Activated CD8-positive, alpha-beta T cell treated with anti-CD3 and anti-CD28 coated beads for 36 hours (primary cell): ENCODE data around the gene DGKZ. TPM values are rescaled to one million over a fixed set of nuclear protein-coding genes. Genes with fewer than 3 reads are reported as not detected.

Experiments
- ATAC-seq: fragments of 200-7000 bp; cut with Tn5 transposase; one replicate; pipeline ENCODE4 v1.10.0; 2021; ENCODE audit warnings: mild to moderate bottlenecking, moderate library complexity
- CTCF ChIA-PET: fragments of 350-600 bp; sonication (Branson Sonifier 250); formaldehyde crosslinking; loops from one replicate; lab custom pipeline; 2021; ENCODE audit warnings: antibody characterized with exemption; lab: Charles Lee
- POLR2A ChIA-PET: fragments of 350-600 bp; sonication (Branson Sonifier 250); formaldehyde crosslinking; loops from one replicate; lab custom pipeline; 2021; ENCODE audit warnings: antibody characterized with exemption; lab: Charles Lee
- DNase-seq: peaks from one replicate; pipeline ENCODE4 v3.0.0-alpha.2; 2020
- H3K27ac Mint-ChIP-seq: one replicate; pipeline ENCODE4 v1.8.0; 2021; ENCODE audit warnings: mild to moderate bottlenecking, mixed read lengths
- H3K27me3 Mint-ChIP-seq: one replicate; pipeline ENCODE4 v1.8.0; 2021; ENCODE audit warnings: mixed read lengths
- H3K36me3 Mint-ChIP-seq: one replicate; pipeline ENCODE4 v1.8.0; 2021; ENCODE audit warnings: low read depth, mixed read lengths
- H3K4me1 Mint-ChIP-seq: one replicate; pipeline ENCODE4 v1.8.0; 2021; ENCODE audit warnings: low read depth, mixed read lengths
- H3K4me3 Mint-ChIP-seq: one replicate; pipeline ENCODE4 v1.8.0; 2021; ENCODE audit warnings: mild to moderate bottlenecking, moderate library complexity, mixed read lengths
- H3K9me3 Mint-ChIP-seq: one replicate; pipeline ENCODE4 v1.8.0; 2021; ENCODE audit warnings: mixed read lengths
- CTCF ChIP-seq: fragments of 200-600 bp; IDR thresholded peaks from one replicate; pipeline ENCODE4 v1.8.0; 2022; ENCODE audit warnings: antibody characterized with exemption, mild to moderate bottlenecking
- intact Hi-C: fragments of 100-400 bp; cut with micrococcal nuclease; formaldehyde crosslinking; loops from one replicate; pipeline ENCODE4 v1.10.0; 2022
- total RNA-seq, 2 experiments: library from RNA; stranded (reverse); gene quantifications; one replicate each; pipeline ENCODE4 v1.2.3, GENCODE V29; 2021

DGKZ gene
- total RNA-seq, 2 experiments from 2014 or later = 94.4 to 94.9 TPM

GRCh38 chr11:46393759-46394158 lies 46.5 kb downstream of the DGKZ start:
- intact Hi-C loops = loop anchor here (5.0 kb wide), 1 partner anchor 144 kb away; no protein-coding TSS in a partner anchor
- DNase-seq (no peak), ATAC-seq (no peak)
- ChIA-PET CTCF (no interaction called here), POLR2A (no interaction called here)
- peaks cover 32% of the 10 kb centered on the region for H3K27me3 Mint-ChIP-seq
- TF ChIP-seq CTCF = no peak
- no peak overlapping the region for H3K27ac Mint-ChIP-seq
- peaks cover 11% of the 10 kb centered on the region for H3K36me3 Mint-ChIP-seq
- H3K4me3 Mint-ChIP-seq = no peak overlapping the region
- H3K9me3 Mint-ChIP-seq = no peaks in the 10 kb centered on the region
- H3K4me1 Mint-ChIP-seq = peaks cover 17% of the 10 kb centered on the region

GRCh38 chr11:46397526-46397925 lies 50.3 kb downstream of the DGKZ start:
- DNase-seq = no peak
- intact Hi-C loops = no loop called here
- no peak for ATAC-seq
- no peaks in the 10 kb centered on the region for H3K9me3 Mint-ChIP-seq
- peaks cover 7% of the 10 kb centered on the region for H3K4me1 Mint-ChIP-seq
- H3K36me3 Mint-ChIP-seq = peaks cover 11% of the 10 kb centered on the region
- peaks cover 11% of the 10 kb centered on the region for H3K27me3 Mint-ChIP-seq
- H3K4me3 Mint-ChIP-seq = no peak overlapping the region
- TF ChIP-seq CTCF = no peak
- no peak overlapping the region for H3K27ac Mint-ChIP-seq
- ChIA-PET CTCF (interaction anchor here (4.4 kb wide), 1 partner anchor 8 kb away, joined by 26 read pairs; no protein-coding TSS in a partner anchor), POLR2A (no interaction called here)

- Mint-ChIP-seq H3K4me3 (no peak overlapping the region), H3K9me3 (no peaks in the 10 kb centered on the region), H3K27ac (no peak overlapping the region), H3K4me1 (no peaks in the 10 kb centered on the region), H3K36me3 (peaks cover 12% of the 10 kb centered on the region), H3K27me3 (no peaks in the 10 kb centered on the region)
- intact Hi-C loops = no loop called here
- ATAC-seq = no peak
- no peak for DNase-seq
- ChIA-PET CTCF (no interaction called here), POLR2A (no interaction called here)
- TF ChIP-seq CTCF = no peak
Measured at GRCh38 chr11:46402957-46403902, 56.0 kb downstream of the DGKZ start.

GRCh38 chr11:46404476-46405017 lies 57.3 kb downstream of the DGKZ start:
- ChIA-PET CTCF (interaction anchor here (1.7 to 1.8 kb wide), 2 partner anchors 10 to 16 kb away, joined by 5 to 7 read pairs; no protein-coding TSS in a partner anchor), POLR2A (no interaction called here)
- H3K9me3 Mint-ChIP-seq = no peaks in the 10 kb centered on the region
- ATAC-seq (no peak), DNase-seq (no peak)
- intact Hi-C loops = no loop called here
- no peak overlapping the region for H3K4me3 Mint-ChIP-seq
- H3K36me3 Mint-ChIP-seq = peaks cover 12% of the 10 kb centered on the region
- no peak for TF ChIP-seq CTCF
- no peaks in the 10 kb centered on the region for H3K4me1 Mint-ChIP-seq
- H3K27me3 Mint-ChIP-seq = no peaks in the 10 kb centered on the region
- no peak overlapping the region for H3K27ac Mint-ChIP-seq

- no peaks in the 10 kb centered on the region for H3K9me3 Mint-ChIP-seq
- intact Hi-C loops = no loop called here
- H3K27ac Mint-ChIP-seq = no peak overlapping the region
- DNase-seq (no peak), ATAC-seq (no peak)
- ChIA-PET CTCF (interaction anchor here (1.1 to 1.2 kb wide), 2 partner anchors 75 to 82 kb away, joined by 3 read pairs; no protein-coding TSS in a partner anchor), POLR2A (interaction anchor here (0.9 kb wide), 1 partner anchor 9 kb away, joined by 3 read pairs; no protein-coding TSS in a partner anchor)
- H3K36me3 Mint-ChIP-seq = peaks cover 16% of the 10 kb centered on the region
- H3K4me3 Mint-ChIP-seq = no peak overlapping the region
- H3K27me3 Mint-ChIP-seq = no peaks in the 10 kb centered on the region
- no peak for TF ChIP-seq CTCF
- H3K4me1 Mint-ChIP-seq = no peaks in the 10 kb centered on the region
Measured at GRCh38 chr11:46407635-46408034, 60.4 kb downstream of the DGKZ start.
